Bladder microvascular endothelial cell (primary cell): ENCODE measurements around the gene AMER3. TPM values are rescaled to one million over a fixed set of nuclear protein-coding genes. Genes with fewer than 3 reads are reported as not detected.

Source experiments
- total RNA-seq: library from RNA; depleted of rRNA; stranded (reverse); fragments of >200 nt; gene quantifications from 2 replicates; pipeline ENCODE4 v1.2.3, GENCODE V29; 2014

Gene AMER3
- total RNA-seq = not detected in 2 replicates

GRCh38 chr2:130755256-130756052 lies at the start of gene AMER3:
Gene AMER3 (plus strand): TSS chr2:130755540. CDS start chr2:130762073, 6,533 bp downstream.

GRCh38 chr2:130728549-130729316 lies 26.6 kb upstream of the AMER3 start, which contains the start of gene GPR148:
Gene GPR148 (plus strand): TSS chr2:130729070. CDS start chr2:130729152, 82 bp downstream.

Other genes starting within 250 kb of the AMER3 start
- gene POTEI, start 246.2 kb upstream of the AMER3 start, total RNA-seq = 0.16 and 0.63 TPM in 2 replicates
- gene CFC1B, start 234.3 kb upstream of the AMER3 start, total RNA-seq = not detected in 2 replicates
- gene CFC1, start 156.0 kb upstream of the AMER3 start, total RNA-seq = not detected in 2 replicates
- gene POTEJ, start 144.1 kb upstream of the AMER3 start, total RNA-seq = 0.16 and 0.63 TPM in 2 replicates
- not detected in 2 replicates for gene GPR148, start 26.5 kb upstream of the AMER3 start, total RNA-seq
- under 0.01 and 1.0 TPM in 2 replicates for gene ARHGEF4, start 81.4 kb downstream of the AMER3 start, total RNA-seq